GM19240 (cell line): ENCODE results near the gene CCDC30.
"Not testable (repeated sequence)": the region's sequence is repeated elsewhere in the genome, so short reads cannot be mapped to it uniquely, and the experiment has no call there.

Source experiments
- DNase-seq: peaks from one replicate; pipeline ENCODE4 v3.0.0; 2011; ENCODE audit warnings: low spot score; ENCODE audit not compliant: insufficient read length

Gene CCDC30

DNA sequence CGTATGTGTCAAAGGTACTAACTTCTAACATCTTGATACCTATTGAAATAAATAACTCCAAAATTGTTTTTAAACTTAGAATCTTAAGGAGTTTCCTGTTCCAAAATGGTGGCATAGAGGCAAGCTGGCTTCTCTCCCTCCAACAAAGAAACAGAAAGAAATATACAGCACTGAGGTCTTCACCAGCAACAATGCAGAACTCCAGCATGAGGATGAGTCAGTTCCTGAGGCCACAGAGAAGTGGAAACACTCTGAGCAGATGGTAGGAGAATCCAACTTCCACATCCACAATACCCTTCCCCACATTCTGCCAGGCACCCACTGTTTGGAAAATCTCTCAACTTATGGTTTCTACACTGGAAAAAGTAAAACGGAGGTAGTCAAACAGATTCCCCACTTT lies 183.0 kb downstream of the CCDC30 start:
- no peak for DNase-seq

DNA sequence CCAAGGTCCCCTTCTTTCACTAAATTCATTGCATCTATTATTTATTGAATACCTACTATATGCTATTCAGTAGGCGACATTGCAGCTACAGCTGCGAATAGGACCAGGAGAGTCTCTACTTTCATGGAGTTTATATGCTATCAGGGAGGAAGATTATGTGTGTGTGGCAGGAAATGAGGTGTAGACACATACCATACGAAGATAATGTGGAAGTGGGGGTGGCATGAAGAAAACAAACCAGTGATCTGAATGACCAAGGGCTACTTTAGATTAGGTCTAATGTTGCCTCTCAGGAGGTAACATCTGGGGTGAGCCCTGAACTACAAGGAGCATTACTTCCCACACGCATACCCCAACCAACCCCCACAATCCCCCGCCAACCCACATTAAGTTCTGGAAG lies 194.1 kb downstream of the CCDC30 start:
- no peak for DNase-seq

DNA sequence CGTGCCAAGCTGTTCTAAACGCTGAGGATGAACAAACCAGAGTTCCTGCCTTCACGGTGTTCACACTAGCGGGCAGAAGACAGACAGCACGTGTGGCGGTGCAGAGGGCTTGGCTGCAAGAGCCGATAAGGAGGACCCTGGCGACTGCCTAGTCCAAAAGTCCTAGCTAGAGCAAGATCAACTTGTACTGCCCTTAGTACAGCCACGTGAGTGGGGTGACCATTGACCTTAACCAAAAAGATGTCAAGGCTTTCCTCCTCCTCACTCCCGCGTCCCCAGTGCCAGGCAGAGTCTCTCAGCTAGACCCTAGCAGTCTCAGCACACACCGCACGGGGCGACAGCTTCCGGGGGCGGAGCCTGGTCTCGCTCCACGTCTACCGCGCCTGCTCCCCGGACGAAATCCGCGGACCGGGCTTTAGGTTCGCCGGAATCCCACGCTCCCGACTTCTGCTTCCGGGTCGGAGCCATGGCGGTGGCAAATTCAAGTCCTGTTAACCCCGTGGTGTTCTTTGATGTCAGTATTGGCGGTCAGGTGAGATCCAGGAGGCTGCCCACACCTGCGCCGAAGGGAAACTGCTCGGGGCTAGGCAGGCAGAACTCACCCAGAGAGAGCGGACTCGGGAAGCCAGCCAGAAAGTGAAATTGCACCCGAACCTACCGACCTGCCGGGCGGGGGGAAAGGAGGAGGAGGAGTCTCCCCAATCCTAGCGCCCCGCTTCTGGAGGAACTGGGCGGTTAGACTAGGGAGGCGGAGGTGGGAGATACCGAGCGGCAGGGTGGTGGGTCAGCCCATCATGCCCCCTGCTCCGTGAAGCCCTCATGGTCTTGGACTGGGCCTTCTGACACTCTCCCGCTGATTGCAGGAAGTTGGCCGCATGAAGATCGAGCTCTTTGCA lies 195.1 kb downstream of the CCDC30 start, which contains the start of gene PPIH:
Gene PPIH (plus strand): TSS at position 443 of the 896 bp plus-strand sequence. CDS start 24 bp downstream, at position 467.
- DNase-seq, result peak; percentile 91

DNA sequence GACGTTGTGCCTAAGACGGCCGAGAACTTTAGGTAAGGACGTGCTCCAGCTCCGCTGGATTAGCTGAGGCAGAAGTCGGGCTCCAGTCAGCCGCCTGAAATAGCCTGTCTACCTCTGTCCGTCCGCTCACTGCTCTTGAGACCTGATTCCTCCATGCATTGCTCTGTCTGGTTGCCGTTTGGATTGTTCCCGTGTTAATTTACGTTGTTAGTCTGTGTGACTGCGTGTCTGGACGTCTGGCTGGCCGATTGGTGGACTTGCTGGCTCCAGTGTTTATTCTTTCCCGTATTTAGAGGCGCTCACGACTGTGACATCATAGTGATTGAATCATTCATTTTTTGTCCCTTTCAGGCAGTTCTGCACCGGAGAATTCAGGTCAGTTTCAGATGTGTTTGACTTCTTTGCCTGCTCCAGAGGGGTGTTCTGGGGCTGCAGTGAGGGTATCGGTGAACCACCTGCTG lies 195.8 kb downstream of the CCDC30 start:
- no peak for DNase-seq

DNA sequence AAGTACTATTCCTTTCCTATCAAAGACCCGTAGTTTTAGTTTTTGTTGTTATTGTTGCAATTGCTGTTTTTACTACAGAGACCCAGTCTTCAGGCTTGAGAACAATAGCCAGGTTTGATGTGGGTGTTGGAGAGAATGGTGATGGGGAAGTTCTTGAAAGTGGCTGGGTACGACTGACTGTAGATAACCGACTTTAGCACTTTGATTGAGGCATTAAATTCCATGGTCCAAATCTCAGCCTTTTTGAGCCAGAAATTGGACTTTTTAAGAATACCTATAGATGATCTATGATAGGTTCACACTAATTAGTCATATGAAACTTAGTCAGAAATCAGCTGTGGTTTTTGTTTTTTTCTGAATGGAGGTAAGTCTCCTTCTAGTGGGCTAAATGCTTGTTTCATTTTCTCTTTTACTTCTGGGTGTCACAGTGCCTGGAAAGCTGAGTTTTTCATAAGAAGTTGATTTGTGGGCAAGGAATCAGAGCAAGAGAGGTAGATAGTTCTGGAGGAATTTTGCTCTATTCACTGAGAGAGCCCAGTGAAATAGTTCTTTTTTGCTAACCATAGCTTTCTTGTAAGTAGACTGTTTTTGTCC lies 197.9 kb downstream of the CCDC30 start:
- peak; percentile 19 for DNase-seq

DNA sequence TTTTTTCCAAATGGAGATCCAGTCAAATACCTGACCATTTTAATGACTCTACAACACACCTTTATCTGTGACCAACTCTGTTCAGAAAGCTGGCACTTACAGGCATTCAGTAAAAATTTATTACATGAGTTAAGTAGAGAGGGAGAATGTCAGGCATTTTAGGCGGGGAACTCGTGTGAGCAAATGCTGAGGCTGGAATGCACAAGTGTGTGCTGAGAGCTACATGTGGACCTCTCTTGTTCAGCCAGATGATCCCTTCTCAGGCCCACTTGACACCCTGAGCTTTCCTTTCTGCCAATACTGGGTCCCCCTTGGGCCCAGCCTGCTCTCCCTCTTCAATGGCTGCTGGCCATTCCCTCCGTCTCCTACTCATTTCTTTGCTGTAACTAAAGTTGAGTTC lies 206.8 kb downstream of the CCDC30 start:
- DNase-seq, result no peak

DNA sequence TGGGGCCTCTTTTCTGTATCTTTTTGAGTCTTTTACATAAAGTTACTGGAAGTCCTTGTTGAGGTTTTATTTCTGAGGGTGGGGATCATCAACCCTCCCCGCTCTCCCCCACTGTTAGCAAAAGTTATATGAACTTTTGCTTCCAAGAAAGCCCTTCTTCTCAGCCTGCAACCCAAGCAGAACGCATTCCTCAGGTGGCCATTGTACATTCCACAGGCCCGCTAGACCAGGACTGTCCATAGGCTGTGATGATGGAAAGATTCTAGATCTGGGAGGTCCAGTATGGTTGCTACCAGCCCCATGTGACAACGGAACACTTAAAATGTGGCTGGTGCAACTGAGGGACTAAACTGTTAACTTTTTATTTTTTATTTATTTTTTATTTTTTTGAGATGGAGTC lies 207.3 kb downstream of the CCDC30 start:
- no peak for DNase-seq

DNA sequence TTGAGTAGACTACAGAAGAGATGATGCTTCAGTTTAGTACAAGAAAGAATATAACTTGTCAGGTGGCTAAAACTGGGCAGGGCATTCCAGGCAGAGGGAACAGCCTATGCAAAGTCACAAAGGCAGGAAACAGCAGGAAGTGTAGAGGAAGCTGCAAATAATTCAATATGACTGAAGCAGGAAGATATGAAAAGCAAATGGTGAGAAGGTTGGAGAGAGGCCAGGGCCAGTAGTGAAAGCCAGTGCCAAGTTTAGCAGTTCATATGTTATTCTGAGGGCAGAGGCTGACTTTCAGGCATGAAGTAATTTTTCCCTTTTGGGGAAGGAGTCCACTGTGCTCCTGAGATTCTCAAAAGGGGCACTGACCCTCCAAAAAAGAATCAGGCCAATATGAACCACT lies 211.1 kb downstream of the CCDC30 start:
- DNase-seq, result no peak

DNA sequence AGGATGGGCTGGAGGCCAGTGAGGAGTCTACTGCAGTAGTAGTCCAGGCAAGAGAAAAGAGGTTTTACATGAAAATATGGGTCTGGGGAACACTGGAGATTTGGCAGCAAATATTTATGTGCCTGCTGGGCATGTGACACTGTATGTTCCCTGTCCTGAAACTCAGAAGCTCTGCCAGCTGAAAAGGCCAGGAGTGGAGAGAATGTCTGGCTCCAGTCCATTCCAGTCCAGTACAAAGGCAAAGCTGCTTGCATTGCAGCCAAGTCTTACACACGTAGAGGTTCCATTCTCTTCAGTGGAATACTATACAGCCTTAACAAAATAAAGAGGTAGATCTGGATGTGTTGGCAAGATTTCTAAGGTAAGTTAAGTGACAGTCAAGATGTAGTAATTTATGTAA lies 211.6 kb downstream of the CCDC30 start:
- no peak for DNase-seq

DNA sequence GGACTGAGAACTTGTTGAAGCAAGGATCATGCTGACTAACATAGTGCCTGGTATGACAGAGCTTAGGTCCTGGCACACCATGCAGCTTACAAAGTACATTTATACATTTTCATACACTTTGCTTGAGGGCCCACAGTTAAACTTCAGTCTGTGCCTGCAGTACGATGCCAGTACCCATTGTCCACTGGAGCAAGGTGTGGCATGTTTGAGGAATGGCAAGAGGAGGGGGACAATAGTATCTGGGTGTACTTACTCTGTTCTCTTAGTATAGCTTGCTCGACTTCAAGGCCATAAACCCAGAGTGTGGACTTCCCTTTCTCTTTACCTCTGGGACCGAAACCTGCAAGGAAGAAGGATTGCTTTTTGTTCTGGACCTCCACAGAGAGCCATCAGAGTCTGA lies 212.4 kb downstream of the CCDC30 start:
- no peak for DNase-seq

DNA sequence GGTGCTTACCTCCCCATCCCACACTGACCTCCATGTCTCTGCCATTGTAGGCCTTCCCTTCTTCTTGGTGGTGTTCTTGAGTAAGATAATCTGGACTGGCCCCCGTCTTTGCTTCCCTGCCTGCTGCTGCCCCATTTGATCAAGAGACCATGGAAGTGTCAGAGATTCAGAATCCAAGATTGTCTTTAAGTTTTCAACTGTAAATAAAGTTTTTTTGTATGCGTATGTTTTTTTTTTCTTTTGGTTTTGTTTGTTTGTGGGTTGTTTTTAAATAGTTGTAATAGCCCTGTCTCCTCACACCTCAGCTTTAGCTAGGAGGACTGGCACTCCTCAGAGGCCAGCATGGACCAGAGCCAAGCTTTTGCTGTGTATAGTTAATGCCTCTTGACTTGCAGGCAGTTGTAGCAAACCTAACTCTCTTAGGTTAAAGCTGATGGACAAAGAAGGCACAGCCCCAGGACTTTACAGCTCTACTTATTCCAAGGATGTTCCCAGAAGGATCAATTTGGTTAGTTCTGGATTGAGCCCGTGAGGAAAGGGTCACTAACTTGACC lies 213.5 kb downstream of the CCDC30 start:
- no peak for DNase-seq

DNA sequence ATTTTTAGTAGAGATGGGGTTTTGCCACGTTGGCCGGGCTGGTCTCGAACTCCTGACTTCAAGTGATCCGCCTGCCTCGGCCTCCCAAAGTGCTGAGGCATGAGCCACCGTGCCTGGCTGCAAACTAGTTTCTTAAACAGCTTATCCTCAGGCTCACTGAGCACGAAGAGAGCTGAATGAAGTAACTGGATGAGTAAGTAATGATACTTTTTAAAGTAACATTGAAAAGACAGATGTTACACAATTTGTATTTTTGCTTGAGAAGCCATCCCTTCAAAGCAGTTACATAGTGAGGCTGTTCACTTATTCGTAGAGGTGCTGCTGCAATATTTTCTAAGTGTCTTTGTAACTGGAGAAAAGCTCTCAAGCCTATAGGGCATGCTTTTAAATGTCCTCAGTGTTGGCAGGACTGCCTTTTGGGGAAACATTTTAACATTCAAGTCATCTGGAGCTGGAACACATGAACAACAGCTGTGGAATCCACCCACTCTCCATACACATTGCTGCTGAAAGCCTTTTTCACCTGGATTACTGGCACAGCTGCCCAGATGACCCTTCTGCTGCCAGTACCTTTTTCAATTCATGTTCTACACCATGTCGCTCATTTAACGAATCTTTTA lies 216.4 kb downstream of the CCDC30 start:
- no peak for DNase-seq

DNA sequence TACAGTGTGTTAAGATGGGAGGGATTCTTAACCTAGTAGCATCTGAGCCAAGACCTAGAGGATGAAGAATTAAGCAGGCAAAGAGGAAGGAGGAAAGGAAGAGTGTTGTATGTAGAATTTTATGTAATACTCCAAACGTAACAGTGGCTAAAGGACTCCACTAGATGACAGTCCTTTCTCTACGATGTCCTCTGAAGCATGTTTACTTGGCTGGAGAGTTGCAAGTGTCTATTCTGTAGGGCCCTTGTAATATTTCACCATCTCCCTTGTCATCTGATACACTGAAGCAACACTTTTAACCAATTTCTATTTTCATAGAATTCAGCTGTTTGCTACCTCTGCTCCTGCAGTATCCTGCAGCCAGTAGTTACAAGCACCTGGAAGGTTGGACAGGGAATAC lies 217.0 kb downstream of the CCDC30 start:
- no peak for DNase-seq

DNA sequence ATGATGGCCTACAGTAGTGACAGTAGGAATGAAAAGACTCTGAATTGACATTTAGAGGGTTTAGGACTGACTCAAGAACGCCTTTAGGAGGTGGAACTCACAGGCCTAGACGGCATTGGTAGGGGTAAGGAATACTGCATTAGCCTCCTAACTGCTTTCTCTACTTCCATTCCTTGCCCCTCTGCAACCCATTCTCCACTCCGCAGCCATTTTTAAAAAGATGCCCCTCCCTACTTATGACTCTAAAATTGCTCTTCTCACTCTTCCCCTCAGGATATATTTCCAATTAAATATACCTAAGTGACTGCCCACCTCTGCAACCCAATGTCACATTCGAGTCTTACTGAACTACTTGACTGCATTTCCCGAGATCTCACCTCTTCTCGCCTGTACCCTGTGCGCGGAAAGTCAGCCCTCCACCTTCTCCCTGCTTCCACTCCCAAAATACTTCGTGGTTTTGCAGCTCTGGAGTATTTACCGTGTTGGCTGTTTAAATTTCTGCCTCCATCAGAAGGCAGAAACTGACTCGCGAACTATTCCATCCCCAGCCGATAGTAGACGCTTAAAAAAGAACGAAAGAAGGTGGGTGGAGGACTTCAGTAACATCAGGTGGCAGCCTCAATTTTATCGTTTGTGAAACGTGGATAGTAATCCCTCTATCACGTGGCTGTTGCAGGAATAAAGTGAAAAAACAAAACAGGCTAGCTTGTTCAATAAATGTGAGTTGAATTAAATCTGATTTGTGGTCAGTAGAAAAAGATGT lies 218.0 kb downstream of the CCDC30 start:
- no peak for DNase-seq

DNA sequence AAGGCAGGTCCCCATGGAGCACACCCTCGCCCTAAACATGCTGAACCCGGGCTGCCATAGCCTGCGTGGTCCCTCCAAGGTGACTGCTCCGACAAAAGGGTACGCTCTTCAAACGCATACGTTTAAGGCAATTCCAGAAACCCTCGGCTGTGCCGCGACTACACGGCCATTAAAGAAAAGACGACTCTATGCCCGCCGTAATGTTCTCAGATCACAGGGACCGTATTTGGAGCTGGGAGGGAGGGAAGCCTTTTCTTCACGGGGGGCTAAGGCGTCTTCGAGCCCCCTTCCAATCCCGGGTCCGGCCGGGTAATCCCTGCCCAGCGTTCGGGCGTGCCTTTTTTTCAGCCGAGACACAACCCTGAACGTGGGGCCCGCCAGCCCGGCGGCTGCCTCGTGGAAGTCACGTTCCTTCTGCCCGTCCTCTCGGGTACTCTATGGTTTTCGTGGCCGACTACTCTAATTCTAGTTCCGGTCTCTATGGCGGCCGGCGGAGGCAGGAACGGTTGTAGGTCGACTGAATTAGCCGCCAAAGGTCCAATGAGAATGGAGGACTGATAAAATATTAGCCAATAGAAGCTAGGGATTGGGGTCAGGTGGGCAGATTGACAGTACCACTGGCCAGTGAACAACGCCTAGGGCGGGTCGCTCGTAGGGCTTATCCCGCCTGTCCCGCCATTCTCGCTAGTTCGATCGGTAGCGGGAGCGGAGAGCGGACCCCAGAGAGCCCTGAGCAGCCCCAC lies 218.8 kb downstream of the CCDC30 start, which contains the start of gene YBX1:
Gene YBX1 (plus strand): TSS at position 678 of the 743 bp plus-strand sequence. CDS start 148 bp downstream, outside the sequence.
- peak; percentile 87 for DNase-seq

DNA sequence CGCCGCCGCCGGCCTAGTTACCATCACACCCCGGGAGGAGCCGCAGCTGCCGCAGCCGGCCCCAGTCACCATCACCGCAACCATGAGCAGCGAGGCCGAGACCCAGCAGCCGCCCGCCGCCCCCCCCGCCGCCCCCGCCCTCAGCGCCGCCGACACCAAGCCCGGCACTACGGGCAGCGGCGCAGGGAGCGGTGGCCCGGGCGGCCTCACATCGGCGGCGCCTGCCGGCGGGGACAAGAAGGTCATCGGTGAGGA lies 219.3 kb downstream of the CCDC30 start:
- DNase-seq, result not testable (repeated sequence)

DNA sequence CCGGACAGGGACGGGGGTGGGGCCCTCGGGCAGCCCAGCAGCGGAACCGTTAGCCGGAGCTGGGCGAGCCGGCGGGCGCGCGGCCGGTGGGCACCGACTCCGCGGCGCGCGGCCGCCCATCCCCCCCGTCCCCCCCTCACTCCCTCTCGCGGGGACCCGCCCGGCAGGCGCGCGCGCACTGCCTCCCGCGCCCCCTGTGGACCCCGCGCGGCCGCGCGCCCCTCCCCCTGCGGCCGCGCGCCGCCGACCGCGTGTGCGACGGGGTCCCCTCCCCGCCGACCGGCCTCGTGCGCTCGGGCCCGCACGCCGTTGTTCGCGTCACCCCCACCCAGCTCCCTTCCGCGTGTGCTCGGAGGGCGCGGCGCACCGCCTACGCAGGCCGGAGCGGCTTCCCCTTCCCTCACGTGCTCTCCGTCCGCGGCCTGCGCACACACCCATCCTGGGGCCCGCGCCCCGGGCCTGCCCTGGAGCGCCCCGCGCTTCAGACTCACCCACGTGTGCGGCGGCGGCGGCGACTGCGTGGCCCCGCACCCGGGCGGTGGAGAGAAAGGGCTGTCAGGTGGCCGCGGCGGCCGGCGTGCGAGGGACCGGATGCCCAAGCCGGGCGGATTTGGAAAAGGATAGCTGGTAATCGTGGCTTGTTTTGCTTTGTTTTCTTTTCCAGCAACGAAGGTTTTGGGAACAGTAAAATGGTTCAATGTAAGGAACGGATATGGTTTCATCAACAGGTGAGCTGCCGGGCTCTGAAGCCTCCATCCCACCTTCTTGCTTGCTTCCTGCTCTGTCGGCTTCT lies 219.8 kb downstream of the CCDC30 start:
- peak; percentile 37 for DNase-seq

DNA sequence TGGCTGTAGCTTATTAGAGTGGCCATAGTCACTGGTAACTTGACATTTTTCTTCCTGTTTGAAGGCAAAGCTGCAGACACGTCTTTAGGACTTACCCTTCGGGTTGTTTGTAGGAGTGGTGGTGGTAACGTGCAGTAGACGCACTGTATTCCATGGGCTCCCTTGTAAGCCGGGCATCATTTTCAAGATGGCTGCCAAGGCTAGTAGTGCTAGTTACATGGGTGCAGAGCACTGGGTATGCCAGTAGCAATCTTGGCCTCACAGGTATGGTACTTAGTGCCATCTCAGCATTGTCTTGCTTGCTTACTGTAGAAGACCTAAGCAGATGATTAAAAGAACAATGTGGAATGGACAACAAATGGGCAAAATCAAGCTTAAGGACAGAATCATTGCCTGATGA lies 221.1 kb downstream of the CCDC30 start:
- no peak for DNase-seq

DNA sequence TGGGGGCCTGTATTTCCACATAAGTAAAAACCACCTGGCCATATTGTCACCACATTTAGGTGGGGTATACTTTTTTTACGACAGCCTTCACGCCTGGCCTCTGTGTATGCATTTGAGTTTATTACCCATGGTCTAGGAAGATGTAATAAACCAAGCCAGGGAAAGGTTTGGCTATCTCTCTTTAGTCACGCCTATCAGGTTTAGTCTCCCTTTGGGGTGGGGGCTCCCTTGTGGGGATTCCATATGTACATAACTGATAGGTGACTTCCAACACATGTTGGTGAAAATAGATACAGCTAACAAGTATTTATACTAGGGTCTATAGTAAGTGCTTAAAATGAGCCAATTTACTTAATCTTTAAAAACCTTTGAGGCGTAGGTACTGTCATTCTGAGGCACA lies 223.3 kb downstream of the CCDC30 start:
- no peak for DNase-seq

DNA sequence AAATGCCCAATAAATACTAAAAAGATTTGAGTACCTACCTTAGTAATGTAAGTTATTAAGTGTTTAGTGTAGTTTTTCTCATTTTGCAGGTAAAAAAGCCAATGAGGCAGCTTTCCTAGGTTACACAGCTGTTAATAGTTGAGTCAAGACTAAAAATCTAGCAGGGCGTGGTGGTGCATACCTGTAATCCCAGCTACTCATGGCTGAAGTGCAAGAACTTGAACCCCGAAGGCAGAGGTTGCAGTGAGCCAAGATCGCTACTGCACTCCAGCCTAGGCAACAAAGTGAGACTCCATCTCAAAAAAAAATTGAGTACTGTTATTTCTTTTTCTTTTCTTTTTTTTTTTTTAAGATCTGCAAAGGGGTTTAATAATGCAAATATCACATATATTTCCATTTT lies 226.8 kb downstream of the CCDC30 start:
- DNase-seq, result no peak
